Measurements from ENCODE around the gene HYDIN. TPM values are rescaled to one million over a fixed set of nuclear protein-coding genes. Genes with fewer than 3 reads are reported as not detected.

HYDIN gene
- total and polyA plus RNA-seq, 2 experiments from 2014 or later = 0.04 to 0.67 TPM

GRCh38 chr16:71216714-71217113, 13.8 kb downstream of the HYDIN start:
- no peaks in the 10 kb centered on the region for H3K36me3 ChIP-seq (replicated peaks; ENCODE audit: insufficient read depth, low read depth)
- H3K27ac ChIP-seq = no peak overlapping the region
- no peaks in the 10 kb centered on the region for H3K79me2 ChIP-seq
- H2AFZ ChIP-seq = no peak overlapping the region
- no peaks in the 10 kb centered on the region for H3K4me1 ChIP-seq (ENCODE audit: insufficient read depth)
- TF ChIP-seq EZH2phosphoT487 (IDR thresholded peaks at IDR 0.05; ENCODE audit: low read depth, severe bottlenecking, unreplicated experiment) (no peak), EZH2 (IDR thresholded peaks at IDR 0.05; ENCODE audit: borderline replicate concordance) (no peak), CTCF (IDR thresholded peaks at IDR 0.05; ENCODE audit: poor library complexity) (no peak)
- WGBS (ENCODE audit: low lambda C conversion rate, missing lambda C conversion rate) = 96% methylated on average over 3 of the region's 3 CpGs
- peaks cover 6% of the 10 kb centered on the region for H3K27me3 ChIP-seq
- no peaks in the 10 kb centered on the region for H3K9me2 ChIP-seq (replicated peaks; ENCODE audit: insufficient read depth)
- H3K9me3 ChIP-seq (ENCODE audit: low read depth) = no peaks in the 10 kb centered on the region
- H4K20me1 ChIP-seq (ENCODE audit: insufficient read depth, poor library complexity, severe bottlenecking) = no peaks in the 10 kb centered on the region
- no peak overlapping the region for H3K4me2 ChIP-seq
- no peak for DNase-seq (ENCODE audit: low spot score)
- H3K4me3 ChIP-seq = no peak overlapping the region

- no peak overlapping the region for H3K4me3 ChIP-seq
- TF ChIP-seq EZH2 (IDR thresholded peaks at IDR 0.05; ENCODE audit: borderline replicate concordance) (no peak), CTCF (IDR thresholded peaks at IDR 0.05; ENCODE audit: poor library complexity) (peak; percentile 26), EZH2phosphoT487 (IDR thresholded peaks at IDR 0.05; ENCODE audit: low read depth, severe bottlenecking, unreplicated experiment) (no peak)
- H3K36me3 ChIP-seq (replicated peaks; ENCODE audit: insufficient read depth, low read depth) = no peaks in the 10 kb centered on the region
- 64% methylated on average over 1 of the region's 1 CpG for WGBS (ENCODE audit: low lambda C conversion rate, missing lambda C conversion rate)
- H3K27ac ChIP-seq = no peak overlapping the region
- H4K20me1 ChIP-seq (ENCODE audit: insufficient read depth, poor library complexity, severe bottlenecking) = no peaks in the 10 kb centered on the region
- no peaks in the 10 kb centered on the region for H3K9me3 ChIP-seq (ENCODE audit: low read depth)
- no peaks in the 10 kb centered on the region for H3K4me1 ChIP-seq (ENCODE audit: insufficient read depth)
- H3K4me2 ChIP-seq = no peak overlapping the region
- no peaks in the 10 kb centered on the region for H3K79me2 ChIP-seq
- no peak for DNase-seq (ENCODE audit: low spot score)
- no peak overlapping the region for H2AFZ ChIP-seq
- H3K9me2 ChIP-seq (replicated peaks; ENCODE audit: insufficient read depth) = no peaks in the 10 kb centered on the region
- peaks cover 7% of the 10 kb centered on the region for H3K27me3 ChIP-seq
Observed at GRCh38 chr16:71214746-71215381, 15.7 kb downstream of the HYDIN start.

GRCh38 chr16:71205482-71206131, 24.9 kb downstream of the HYDIN start:
- Histone ChIP-seq H3K36me3 (replicated peaks; ENCODE audit: insufficient read depth, low read depth) (no peaks in the 10 kb centered on the region), H3K27ac (no peak overlapping the region)
- TF ChIP-seq EZH2 (IDR thresholded peaks at IDR 0.05; ENCODE audit: borderline replicate concordance) (no peak), CTCF (IDR thresholded peaks at IDR 0.05; ENCODE audit: poor library complexity) (no peak), EZH2phosphoT487 (IDR thresholded peaks at IDR 0.05; ENCODE audit: low read depth, severe bottlenecking, unreplicated experiment) (no peak)

More at GRCh38 chr16:71205482-71206131, 24.9 kb downstream of the HYDIN start:
- no peaks in the 10 kb centered on the region for H3K9me3 ChIP-seq (ENCODE audit: low read depth)
- H3K79me2 ChIP-seq = no peaks in the 10 kb centered on the region
- WGBS (ENCODE audit: low lambda C conversion rate, missing lambda C conversion rate) = 82% methylated on average over 3 of the region's 3 CpGs
- no peak overlapping the region for H3K4me2 ChIP-seq
- no peaks in the 10 kb centered on the region for H3K9me2 ChIP-seq (replicated peaks; ENCODE audit: insufficient read depth)
- no peaks in the 10 kb centered on the region for H4K20me1 ChIP-seq (ENCODE audit: insufficient read depth, poor library complexity, severe bottlenecking)
- H3K4me3 ChIP-seq = no peak overlapping the region
- no peaks in the 10 kb centered on the region for H3K4me1 ChIP-seq (ENCODE audit: insufficient read depth)
- H2AFZ ChIP-seq = no peak overlapping the region
- no peaks in the 10 kb centered on the region for H3K27me3 ChIP-seq
- no peak for DNase-seq (ENCODE audit: low spot score)
